Measurements from ENCODE around the gene ZNF787.

GRCh38 chr19:56109226-56109625, 11.9 kb downstream of the ZNF787 start:
- TF ChIP-seq POLR2A (IDR thresholded peaks at IDR 0.05; ENCODE audit: low read depth, low read length) (no peak), CTCF (IDR thresholded peaks at IDR 0.05; ENCODE audit: extremely low read depth in 1 of 2, insufficient read depth in 1 of 2, low read depth in 1 of 2, low read length in 2 of 2) (no peak), EZH2 (IDR thresholded peaks at IDR 0.05; ENCODE audit: borderline replicate concordance, low read depth, low read length, severe bottlenecking) (no peak), POLR2AphosphoS5 (IDR thresholded peaks at IDR 0.05; ENCODE audit: insufficient read depth, low read depth, low read length) (no peak), JUN (IDR thresholded peaks at IDR 0.05; ENCODE audit: borderline replicate concordance, insufficient read depth, insufficient read length, low read depth) (no peak), FOS (IDR thresholded peaks at IDR 0.05; ENCODE audit: borderline replicate concordance, insufficient read depth, low read length) (no peak), GATA2 (IDR thresholded peaks at IDR 0.05; ENCODE audit: insufficient read depth, insufficient read length, low read depth, low read length) (no peak)

All from endothelial cell of umbilical vein (primary cell).